ENCODE data around the gene GORASP2. TPM values are rescaled to one million over a fixed set of nuclear protein-coding genes. Genes with fewer than 3 reads are reported as not detected.

The GORASP2 gene
- total and polyA plus RNA-seq, 2 of the 4 experiments (the other 2 are of a cell fraction) = 53.1 to 156 TPM

DNA sequence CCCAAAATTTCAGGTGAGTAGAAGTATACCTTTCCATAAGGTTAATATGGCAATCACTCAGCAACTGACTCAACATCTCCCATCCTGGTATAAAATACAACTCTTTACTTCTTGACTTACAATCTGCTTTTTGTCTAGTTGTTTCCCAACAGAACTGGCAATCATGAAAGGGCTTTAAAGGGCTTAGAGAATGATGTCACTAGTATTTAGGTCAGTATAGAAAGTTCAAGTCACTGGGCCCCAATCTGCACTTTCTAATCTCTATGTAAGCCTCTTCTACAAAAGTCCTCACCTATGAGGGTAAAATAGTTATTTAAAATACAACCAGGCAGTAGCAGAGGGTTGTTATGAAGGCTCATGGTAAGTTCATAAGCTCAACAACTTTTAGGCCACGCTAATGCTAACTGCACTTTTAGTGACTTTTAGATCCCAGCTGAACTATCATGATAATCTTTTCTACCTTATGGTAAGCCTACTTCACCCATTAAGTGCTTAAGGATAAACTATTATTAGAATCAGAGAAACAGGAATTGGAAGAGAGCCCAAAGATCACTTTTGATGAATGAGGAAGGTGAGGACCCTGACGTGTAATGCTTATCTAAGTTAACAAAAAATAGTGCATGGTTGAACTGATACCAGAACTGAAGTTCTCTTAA, 79.6 kb downstream of the GORASP2 start:
- H3K23ac ChIP-seq (ENCODE audit: low read depth, low read length) = no peak overlapping the region
- H2BK120ac ChIP-seq (ENCODE audit: low read depth, low read length) = no peak overlapping the region
- no peak overlapping the region for H3K56ac ChIP-seq (ENCODE audit: extremely low read depth, insufficient read depth, low read length)
- intact Hi-C loops (cut with micrococcal nuclease) (no loop called here), in situ Hi-C loops (cut with MboI; ENCODE audit: low sequenced_read_pairs) (no loop called here), dilution Hi-C loops (cut with HindIII; ENCODE audit: low sequenced_read_pairs, unreplicated experiment) (no loop called here)
- H3K14ac ChIP-seq (replicated peaks; ENCODE audit: low read depth, low read length) = no peak overlapping the region
- BruUV-seq (replicated peaks) = no TSS peak
- H4K8ac ChIP-seq (ENCODE audit: low read depth in 2 of 2, low read length in 2 of 2) = no peak overlapping the region
- POLR2A ChIA-PET (ENCODE audit: unreplicated experiment) = no interaction called here
- peaks cover 3 to 9% of the 10 kb centered on the region in 2 experiments; a peak in 2 of 4 replicates for H3K79me1 ChIP-seq (ENCODE audit: low read depth in 1 of 2, low read length in 2 of 2)
- no peaks in the 10 kb centered on the region for H3K9me3 ChIP-seq (ENCODE audit: control insufficient read depth, insufficient read depth, low read length)
- H2BK20ac ChIP-seq (ENCODE audit: low read depth, low read length) = no peak overlapping the region
- ATAC-seq (ENCODE audit: low read depth) = no peak
- TF ChIP-seq CTCF (conservative IDR thresholded peaks at IDR 0.05; ENCODE audit: low read depth, low read length) = no peak
- no peak for TF ChIP-seq USF2 (IDR thresholded peaks at IDR 0.05; ENCODE audit: low read depth, low read length)
- TF ChIP-seq CHD1 (IDR thresholded peaks at IDR 0.05; ENCODE audit: low read depth, low read length) = no peak
- no peak for TF ChIP-seq MAFK (IDR thresholded peaks at IDR 0.05; ENCODE audit: low read depth, low read length)
- TF ChIP-seq RFX5 (IDR thresholded peaks at IDR 0.05; ENCODE audit: low read depth, low read length) = no peak
- no peak for TF ChIP-seq MAZ (IDR thresholded peaks at IDR 0.05; ENCODE audit: borderline replicate concordance, low read depth, low read length)
- no peak for TF ChIP-seq SMC3 (IDR thresholded peaks at IDR 0.05; ENCODE audit: low read depth, low read length)
- TF ChIP-seq POLR2A (IDR thresholded peaks at IDR 0.05; ENCODE audit: low read depth, low read length) = no peak
- TF ChIP-seq MXI1 (IDR thresholded peaks at IDR 0.05; ENCODE audit: borderline replicate concordance, low read depth, low read length) = no peak
- TF ChIP-seq RAD21 (IDR thresholded peaks at IDR 0.05; ENCODE audit: low read length) = no peak
- TF ChIP-seq FOS (IDR thresholded peaks at IDR 0.05; ENCODE audit: low read depth, low read length) = no peak
- no peak for TF ChIP-seq BHLHE40 (IDR thresholded peaks at IDR 0.05; ENCODE audit: low read depth, low read length)
- no peak for TF ChIP-seq RCOR1 (IDR thresholded peaks at IDR 0.05; ENCODE audit: insufficient replicate concordance, low read length)
- H3K4me1 ChIP-seq (ENCODE audit: control insufficient read depth, insufficient read depth, low read length) = no peaks in the 10 kb centered on the region
- H2AK5ac ChIP-seq (ENCODE audit: low read depth, low read length) = no peak overlapping the region
- H3K18ac ChIP-seq (ENCODE audit: low read depth, low read length) = no peak overlapping the region
- no peak for DNase-seq
- no CpG with 5 or more reads among the region's 2 CpGs for WGBS, 2 experiments (ENCODE audit: extremely low coverage in 2 of 2, insufficient read length in 1 of 2)
- H3K4me3 ChIP-seq (ENCODE audit: insufficient read depth, low read depth, low read length) = no peak overlapping the region
- no peak overlapping the region for H3K4ac ChIP-seq (ENCODE audit: low read depth, low read length)
- peaks cover 19% of the 10 kb centered on the region for H3K36me3 ChIP-seq (ENCODE audit: control insufficient read depth, insufficient read depth, low read length)
- no peak overlapping the region for H3K4me2 ChIP-seq (ENCODE audit: low read depth, low read length)
- no peak overlapping the region for H4K5ac ChIP-seq (ENCODE audit: low read depth, low read length)
- H3K9me1 ChIP-seq (ENCODE audit: insufficient read depth, low read length) = no peaks in the 10 kb centered on the region
- no peak overlapping the region for H2AK9ac ChIP-seq (replicated peaks; ENCODE audit: low read depth, low read length, poor library complexity)
- H3K27me3 ChIP-seq (ENCODE audit: control insufficient read depth, insufficient read depth, low read length) = no peaks in the 10 kb centered on the region
- CTCF ChIA-PET = interaction anchor here (0.5 to 1.0 kb wide), 2 partner anchors 12 to 404 kb away, joined by 3 to 5 read pairs; no protein-coding TSS in a partner anchor
- no peak overlapping the region for H3K9ac ChIP-seq (ENCODE audit: low read depth, low read length)
- H4K20me1 ChIP-seq (ENCODE audit: insufficient read depth, low read length) = no peaks in the 10 kb centered on the region
- no peak overlapping the region for H2BK5ac ChIP-seq (ENCODE audit: low read depth, low read length, poor library complexity, severe bottlenecking)
- no peak overlapping the region for H3K27ac ChIP-seq (ENCODE audit: insufficient read depth, low read length)
- no peak overlapping the region for H4K91ac ChIP-seq (ENCODE audit: insufficient read depth, low read depth, low read length)
- no peak overlapping the region for H2BK15ac ChIP-seq (ENCODE audit: low read depth, low read length)
- H2AFZ ChIP-seq (replicated peaks; ENCODE audit: low read length, poor library complexity) = no peak overlapping the region
